Fibroblast of mammary gland (primary cell): ENCODE measurements around the gene TBC1D17.

ENCODE experiments used
- DNase-seq: peaks from one replicate; pipeline ENCODE4 v3.0.0-alpha.2; 2010; ENCODE audit warnings: low read depth
- H3K4me3 ChIP-seq: 2 replicates; pipeline ENCODE4 v1.5.1; 2011; ENCODE audit warnings: low read depth, mild to moderate bottlenecking, low read length, moderate library complexity; ENCODE audit not compliant: control insufficient read depth
- CTCF ChIP-seq: conservative IDR thresholded peaks from 2 replicates; pipeline ENCODE4 v1.5.1; 2011; ENCODE audit warnings: low read depth, low read length, inconsistent platforms; ENCODE audit not compliant: control insufficient read depth, insufficient read depth

TBC1D17 gene

GRCh38 chr19:49890349-49891311 is 13.1 kb downstream of the TBC1D17 start:
- no peak for DNase-seq
- H3K4me3 ChIP-seq: no peak overlapping the region
- TF ChIP-seq CTCF: no peak

- DNase-seq: no peak
- H3K4me3 ChIP-seq: no peak overlapping the region
- TF ChIP-seq CTCF: no peak
Measured at GRCh38 chr19:49891393-49891792, 13.9 kb downstream of the TBC1D17 start.

- DNase-seq: no peak
- TF ChIP-seq CTCF: no peak
- no peak overlapping the region for H3K4me3 ChIP-seq
Measured at GRCh38 chr19:49892716-49893115, 15.2 kb downstream of the TBC1D17 start.

- H3K4me3 ChIP-seq: no peak overlapping the region
- TF ChIP-seq CTCF: no peak
- DNase-seq: no peak
Measured at GRCh38 chr19:49894011-49894664, 16.6 kb downstream of the TBC1D17 start.

DNA sequence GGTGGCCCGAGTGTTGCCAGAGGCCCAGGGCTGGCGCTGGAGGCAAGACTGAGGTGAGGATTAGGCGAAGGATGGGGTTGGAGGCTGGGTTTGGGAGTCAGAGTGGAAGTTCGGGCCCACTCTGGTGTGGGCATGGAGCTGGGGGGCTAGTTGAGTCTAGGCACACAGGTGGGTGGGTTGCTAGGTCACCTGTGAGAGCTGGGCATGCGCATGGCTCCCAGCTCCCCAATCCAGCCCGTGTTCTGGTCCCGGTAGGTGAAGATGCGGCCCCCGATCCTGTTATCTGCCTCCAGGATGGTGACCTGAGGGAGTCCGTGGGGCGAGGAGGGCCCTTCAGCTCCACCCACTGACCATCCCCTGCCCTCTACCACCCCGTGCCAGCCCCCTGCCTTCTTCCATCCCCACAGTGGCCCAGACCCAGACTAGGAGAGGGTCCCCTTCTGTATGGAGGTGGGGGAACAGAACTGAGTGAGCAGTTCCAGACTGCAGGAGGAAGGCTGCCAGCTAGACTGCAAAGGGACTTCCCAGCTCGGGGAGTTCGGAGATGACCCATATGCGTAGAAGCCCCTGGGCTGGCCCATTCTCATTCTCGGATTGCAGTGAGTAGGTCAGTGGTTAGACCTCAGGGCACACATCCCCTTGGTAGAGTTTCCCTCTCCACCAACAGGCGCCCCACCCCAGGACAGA is 17.5 kb downstream of the TBC1D17 start:
- H3K4me3 ChIP-seq: no peak overlapping the region
- no peak for DNase-seq
- no peak for TF ChIP-seq CTCF

DNA sequence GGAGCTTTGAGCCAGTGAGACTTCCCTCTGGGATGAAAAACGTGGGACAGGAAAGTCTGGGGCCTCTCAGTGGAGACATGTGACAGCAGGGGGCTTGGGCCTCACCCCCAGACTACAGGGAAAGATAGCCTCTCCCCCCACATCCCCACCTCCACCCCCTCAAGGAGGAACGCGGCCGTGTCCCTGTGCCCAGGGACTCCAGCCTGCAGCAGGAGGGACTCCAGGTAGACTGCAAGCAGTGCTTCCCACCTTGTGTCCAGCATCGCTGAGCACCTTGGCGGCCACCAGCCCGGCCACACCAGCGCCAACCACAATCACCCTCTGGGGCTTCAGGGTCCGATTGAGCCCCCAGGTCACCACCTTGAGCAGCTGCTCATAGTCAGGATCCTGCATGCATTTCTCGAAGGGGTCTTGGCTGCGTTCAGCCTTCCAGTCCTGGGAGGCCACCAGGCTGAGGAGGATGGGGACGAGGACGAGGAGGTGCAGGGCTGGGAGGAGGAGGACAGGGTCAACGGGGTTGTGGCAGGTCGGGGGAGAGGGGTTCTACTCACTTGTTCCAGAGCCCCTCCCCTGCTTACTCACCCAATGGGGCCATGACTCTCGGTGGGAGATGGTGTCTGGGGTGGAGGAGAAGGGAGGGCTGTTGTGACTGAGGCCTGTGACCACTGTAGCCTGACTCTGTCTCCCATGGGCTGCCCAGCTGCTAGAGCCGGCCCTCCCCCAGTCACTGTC is 18.2 kb downstream of the TBC1D17 start:
- no peak overlapping the region for H3K4me3 ChIP-seq
- TF ChIP-seq CTCF: no peak
- no peak for DNase-seq
